ENCODE measurements around the gene TAAR5.
"Not testable (repeated sequence)": the region's sequence is repeated elsewhere in the genome, so short reads cannot be mapped to it uniquely, and the experiment has no call there.

TAAR5 gene, protein sequence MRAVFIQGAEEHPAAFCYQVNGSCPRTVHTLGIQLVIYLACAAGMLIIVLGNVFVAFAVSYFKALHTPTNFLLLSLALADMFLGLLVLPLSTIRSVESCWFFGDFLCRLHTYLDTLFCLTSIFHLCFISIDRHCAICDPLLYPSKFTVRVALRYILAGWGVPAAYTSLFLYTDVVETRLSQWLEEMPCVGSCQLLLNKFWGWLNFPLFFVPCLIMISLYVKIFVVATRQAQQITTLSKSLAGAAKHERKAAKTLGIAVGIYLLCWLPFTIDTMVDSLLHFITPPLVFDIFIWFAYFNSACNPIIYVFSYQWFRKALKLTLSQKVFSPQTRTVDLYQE

DNA sequence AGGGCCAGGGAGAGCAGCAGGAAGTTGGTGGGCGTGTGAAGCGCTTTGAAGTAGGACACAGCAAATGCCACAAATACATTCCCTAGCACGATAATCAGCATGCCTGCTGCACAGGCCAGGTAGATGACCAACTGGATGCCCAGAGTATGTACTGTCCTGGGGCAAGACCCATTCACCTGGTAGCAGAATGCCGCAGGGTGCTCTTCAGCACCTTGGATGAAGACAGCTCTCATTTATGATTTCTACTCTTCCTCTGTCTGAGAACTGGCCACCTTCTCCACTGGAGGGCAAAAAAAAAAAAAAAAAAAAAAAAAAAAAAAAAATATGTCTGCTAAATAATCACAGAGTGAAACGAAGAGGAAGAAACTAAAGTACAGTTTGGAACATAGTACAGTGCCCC, at the start of gene TAAR5:
TAAR5 (minus strand) TSS at position 288 of the 400 bp plus-strand sequence; CDS start at position 233, 55 bp downstream.
- TF ChIP-seq, protein P1, sequence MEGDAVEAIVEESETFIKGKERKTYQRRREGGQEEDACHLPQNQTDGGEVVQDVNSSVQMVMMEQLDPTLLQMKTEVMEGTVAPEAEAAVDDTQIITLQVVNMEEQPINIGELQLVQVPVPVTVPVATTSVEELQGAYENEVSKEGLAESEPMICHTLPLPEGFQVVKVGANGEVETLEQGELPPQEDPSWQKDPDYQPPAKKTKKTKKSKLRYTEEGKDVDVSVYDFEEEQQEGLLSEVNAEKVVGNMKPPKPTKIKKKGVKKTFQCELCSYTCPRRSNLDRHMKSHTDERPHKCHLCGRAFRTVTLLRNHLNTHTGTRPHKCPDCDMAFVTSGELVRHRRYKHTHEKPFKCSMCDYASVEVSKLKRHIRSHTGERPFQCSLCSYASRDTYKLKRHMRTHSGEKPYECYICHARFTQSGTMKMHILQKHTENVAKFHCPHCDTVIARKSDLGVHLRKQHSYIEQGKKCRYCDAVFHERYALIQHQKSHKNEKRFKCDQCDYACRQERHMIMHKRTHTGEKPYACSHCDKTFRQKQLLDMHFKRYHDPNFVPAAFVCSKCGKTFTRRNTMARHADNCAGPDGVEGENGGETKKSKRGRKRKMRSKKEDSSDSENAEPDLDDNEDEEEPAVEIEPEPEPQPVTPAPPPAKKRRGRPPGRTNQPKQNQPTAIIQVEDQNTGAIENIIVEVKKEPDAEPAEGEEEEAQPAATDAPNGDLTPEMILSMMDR (conservative IDR thresholded peaks at IDR 0.05; ENCODE audit: low read depth, low read length): no peak
- no peak within 1 kb of the TSS for H3K4me2 ChIP-seq
- H2AFZ ChIP-seq (ENCODE audit: low read depth): no peak within 1 kb of the TSS
- no peaks in the 10 kb centered on the region for H3K36me3 ChIP-seq (ENCODE audit: insufficient read depth)
- H3K27me3 ChIP-seq (ENCODE audit: insufficient read depth, low read depth): no peaks in the 10 kb centered on the region
- no peak within 1 kb of the TSS for H3K9ac ChIP-seq
- H3K4me3 ChIP-seq (IDR thresholded peaks at IDR 0.05; ENCODE audit: insufficient read depth, low read depth, low read length): no peak within 1 kb of the TSS
- H4K20me1 ChIP-seq (ENCODE audit: insufficient read depth): no peaks in the 10 kb centered on the region
- no peaks in the 10 kb centered on the region for H3K79me2 ChIP-seq (ENCODE audit: insufficient read depth, low read depth)
- H3K4me1 ChIP-seq (ENCODE audit: low read depth, poor library complexity, severe bottlenecking): no peaks in the 10 kb centered on the region
- H3K27ac ChIP-seq: no peak within 1 kb of the TSS

DNA sequence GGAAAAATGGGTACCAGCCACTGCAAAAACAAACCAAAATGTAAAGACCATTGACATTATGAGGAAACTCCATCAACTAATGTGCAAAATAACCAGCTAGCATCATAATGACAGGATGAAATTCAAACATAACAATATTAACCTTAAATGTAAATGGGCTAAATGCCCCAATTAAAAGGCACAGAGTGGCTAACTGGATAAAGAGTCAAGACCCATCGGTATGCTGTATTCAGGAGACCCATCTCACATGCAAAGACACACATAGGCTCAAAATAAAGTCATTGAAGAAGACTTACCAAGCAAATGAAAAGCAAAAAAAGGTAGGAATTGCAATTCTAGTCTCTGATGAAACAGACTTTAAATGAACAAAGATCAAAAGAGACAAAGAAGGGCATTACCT, 47.6 kb upstream of the TAAR5 start:
- H3K79me2 ChIP-seq (ENCODE audit: insufficient read depth, low read depth); H4K20me1 ChIP-seq (ENCODE audit: insufficient read depth); H3K4me2 ChIP-seq; H2AFZ ChIP-seq (ENCODE audit: low read depth); H3K27me3 ChIP-seq (ENCODE audit: insufficient read depth, low read depth); H3K36me3 ChIP-seq (ENCODE audit: insufficient read depth); H3K4me1 ChIP-seq (ENCODE audit: low read depth, poor library complexity, severe bottlenecking); H3K4me3 ChIP-seq (IDR thresholded peaks at IDR 0.05; ENCODE audit: insufficient read depth, low read depth, low read length); H3K9ac ChIP-seq; H3K27ac ChIP-seq: not testable (repeated sequence)

DNA sequence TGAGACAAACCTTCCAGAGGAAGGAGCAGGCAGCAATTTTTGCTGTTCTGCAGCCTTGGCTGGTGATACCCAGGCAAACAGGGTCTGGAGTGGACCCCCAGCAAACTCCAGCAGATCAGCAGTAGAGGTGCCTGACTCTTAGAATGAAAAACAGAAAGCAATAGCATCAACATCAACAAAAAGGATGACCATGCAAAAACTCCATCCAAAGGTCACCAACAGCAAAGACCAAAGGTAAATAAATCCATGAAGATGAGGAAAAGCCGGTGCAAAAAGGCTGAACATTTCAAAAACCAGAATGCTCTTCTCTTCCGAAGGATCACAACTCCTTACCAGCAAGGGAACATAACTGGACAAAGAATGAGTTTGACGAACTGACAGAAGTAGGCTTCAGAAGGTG, 46.4 kb upstream of the TAAR5 start:
- not testable (repeated sequence) for H3K27me3 ChIP-seq (ENCODE audit: insufficient read depth, low read depth); H4K20me1 ChIP-seq (ENCODE audit: insufficient read depth); H3K36me3 ChIP-seq (ENCODE audit: insufficient read depth); H3K9ac ChIP-seq; H3K27ac ChIP-seq; H2AFZ ChIP-seq (ENCODE audit: low read depth); H3K79me2 ChIP-seq (ENCODE audit: insufficient read depth, low read depth); H3K4me1 ChIP-seq (ENCODE audit: low read depth, poor library complexity, severe bottlenecking); H3K4me2 ChIP-seq; H3K4me3 ChIP-seq (IDR thresholded peaks at IDR 0.05; ENCODE audit: insufficient read depth, low read depth, low read length)

DNA sequence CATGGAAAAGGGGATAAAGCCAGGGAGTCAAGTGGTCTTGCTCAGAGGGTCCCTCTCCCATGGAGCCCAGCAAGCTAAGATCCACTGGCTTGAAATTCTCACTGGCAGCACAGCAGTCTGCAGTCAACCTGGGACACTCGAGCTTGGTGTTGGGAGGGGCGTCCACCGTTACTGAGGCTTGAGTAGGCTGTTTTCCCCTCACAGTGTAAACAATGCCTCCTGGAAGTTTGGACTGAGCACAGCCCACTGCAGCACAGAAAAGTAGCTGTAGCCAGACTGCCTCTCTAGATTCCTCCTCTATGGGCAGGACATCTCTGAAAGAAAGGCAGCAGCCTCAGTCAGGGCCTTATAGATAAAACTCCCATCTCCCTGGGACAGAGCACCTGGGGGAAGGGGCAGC, 45.7 kb upstream of the TAAR5 start:
- not testable (repeated sequence) for H4K20me1 ChIP-seq (ENCODE audit: insufficient read depth); H3K36me3 ChIP-seq (ENCODE audit: insufficient read depth); H3K4me1 ChIP-seq (ENCODE audit: low read depth, poor library complexity, severe bottlenecking); H3K4me3 ChIP-seq (IDR thresholded peaks at IDR 0.05; ENCODE audit: insufficient read depth, low read depth, low read length); H3K27me3 ChIP-seq (ENCODE audit: insufficient read depth, low read depth); H3K9ac ChIP-seq; H3K79me2 ChIP-seq (ENCODE audit: insufficient read depth, low read depth); H3K4me2 ChIP-seq; H2AFZ ChIP-seq (ENCODE audit: low read depth); H3K27ac ChIP-seq

DNA sequence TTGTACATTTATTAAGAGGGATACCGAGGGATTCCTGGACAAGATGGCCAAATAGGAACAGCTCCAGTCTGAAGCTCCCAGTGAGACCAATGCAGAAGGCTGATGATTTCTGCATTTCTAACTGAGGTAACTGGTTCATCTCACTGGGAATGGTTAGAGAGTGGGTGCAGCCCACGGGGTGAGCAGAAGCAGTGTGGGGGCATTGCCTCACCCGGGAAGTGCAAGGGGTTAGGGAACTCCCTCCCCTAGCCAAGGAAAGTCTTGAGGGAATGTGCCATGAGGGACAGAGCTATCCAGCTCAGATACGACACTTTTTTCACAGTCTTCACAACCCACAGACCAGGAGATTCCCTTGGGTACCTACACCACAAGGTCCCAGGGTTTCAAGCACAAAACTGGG, 45.3 kb upstream of the TAAR5 start:
- Histone ChIP-seq H3K4me3 (IDR thresholded peaks at IDR 0.05; ENCODE audit: insufficient read depth, low read depth, low read length) (no peak overlapping the region), H2AFZ (ENCODE audit: low read depth) (no peak overlapping the region), H3K9ac (no peak overlapping the region), H3K4me1 (ENCODE audit: low read depth, poor library complexity, severe bottlenecking) (no peaks in the 10 kb centered on the region), H3K27ac (no peak overlapping the region), H3K4me2 (no peak overlapping the region), H4K20me1 (ENCODE audit: insufficient read depth) (no peaks in the 10 kb centered on the region), H3K36me3 (ENCODE audit: insufficient read depth) (no peaks in the 10 kb centered on the region), H3K79me2 (ENCODE audit: insufficient read depth, low read depth) (no peaks in the 10 kb centered on the region), H3K27me3 (ENCODE audit: insufficient read depth, low read depth) (no peaks in the 10 kb centered on the region)
- TF ChIP-seq, protein P1 (conservative IDR thresholded peaks at IDR 0.05; ENCODE audit: low read depth, low read length): no peak

DNA sequence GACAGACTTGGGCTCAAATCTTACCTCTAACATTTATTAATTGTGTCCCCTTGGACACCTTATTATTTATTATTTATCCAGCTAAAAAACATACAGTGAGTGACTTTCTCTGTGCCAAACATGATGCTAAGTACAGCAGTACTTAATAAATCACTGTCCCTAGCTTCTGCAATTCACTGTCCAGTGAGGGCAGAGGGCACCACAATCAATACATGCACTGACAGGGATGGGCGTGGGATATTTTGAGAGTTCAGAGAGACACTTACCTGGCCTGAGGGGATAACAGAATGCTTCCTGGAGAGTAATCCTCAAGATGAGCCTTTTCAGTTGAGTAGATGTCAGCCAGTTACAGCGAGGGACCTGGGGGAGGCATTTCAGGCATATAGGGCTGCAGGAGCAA, 43.8 kb upstream of the TAAR5 start:
- Histone ChIP-seq H3K36me3 (ENCODE audit: insufficient read depth) (no peaks in the 10 kb centered on the region), H3K4me1 (ENCODE audit: low read depth, poor library complexity, severe bottlenecking) (no peaks in the 10 kb centered on the region)
- TF ChIP-seq, protein P1 (conservative IDR thresholded peaks at IDR 0.05; ENCODE audit: low read depth, low read length): no peak

More for the DNA sequence above, 43.8 kb upstream of the TAAR5 start:
- H4K20me1 ChIP-seq (ENCODE audit: insufficient read depth): no peaks in the 10 kb centered on the region
- no peaks in the 10 kb centered on the region for H3K79me2 ChIP-seq (ENCODE audit: insufficient read depth, low read depth)
- no peak overlapping the region for H3K4me3 ChIP-seq (IDR thresholded peaks at IDR 0.05; ENCODE audit: insufficient read depth, low read depth, low read length)
- no peaks in the 10 kb centered on the region for H3K27me3 ChIP-seq (ENCODE audit: insufficient read depth, low read depth)
- H2AFZ ChIP-seq (ENCODE audit: low read depth): no peak overlapping the region
- no peak overlapping the region for H3K9ac ChIP-seq
- no peak overlapping the region for H3K4me2 ChIP-seq
- no peak overlapping the region for H3K27ac ChIP-seq
